Suprapubic skin (tissue), 3 donors: Measurements from ENCODE around the gene JAZF1.

Source experiments
- POLR2A ChIP-seq, 2 donors: fragments of 450-650 bp; IDR thresholded peaks; one replicate each; pipeline ENCODE4 v1.6.1; 2017; ENCODE audit warnings: antibody characterized with exemption in 2 of 2, mild to moderate bottlenecking in 2 of 2, moderate library complexity in 2 of 2
- TF ChIP-seq, protein P1 (sequence below), 2 donors: fragments of 200-600 bp in 1 of 2; fragments of 450-650 bp in 1 of 2; sonication (generic) in 1 of 2; IDR thresholded peaks; one replicate each; pipeline ENCODE4 v1.5.1; 2016 to 2019; ENCODE audit warnings: antibody characterized with exemption in 2 of 2, mild to moderate bottlenecking in 1 of 2, moderate library complexity in 1 of 2

DNA sequence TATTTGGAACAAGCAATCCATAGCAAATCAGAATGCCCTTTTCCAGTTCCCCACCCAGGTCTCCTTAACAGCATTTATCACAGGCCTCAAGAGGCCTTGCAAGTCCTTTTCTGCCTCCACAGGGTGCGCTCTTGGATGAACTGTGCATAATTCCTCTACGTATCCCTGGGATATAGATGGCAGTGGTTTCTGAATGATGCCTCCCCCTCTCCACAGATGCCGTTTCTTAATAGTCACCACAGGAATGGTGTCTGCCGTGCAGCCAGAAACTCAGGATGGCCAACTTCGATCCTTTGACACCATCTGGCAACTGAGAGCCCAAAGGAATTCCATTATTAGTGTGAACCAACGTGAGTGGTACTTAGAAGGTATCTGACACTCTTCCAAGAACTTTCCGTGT lies 43.1 kb downstream of the JAZF1 start:
- TF ChIP-seq, protein P1, sequence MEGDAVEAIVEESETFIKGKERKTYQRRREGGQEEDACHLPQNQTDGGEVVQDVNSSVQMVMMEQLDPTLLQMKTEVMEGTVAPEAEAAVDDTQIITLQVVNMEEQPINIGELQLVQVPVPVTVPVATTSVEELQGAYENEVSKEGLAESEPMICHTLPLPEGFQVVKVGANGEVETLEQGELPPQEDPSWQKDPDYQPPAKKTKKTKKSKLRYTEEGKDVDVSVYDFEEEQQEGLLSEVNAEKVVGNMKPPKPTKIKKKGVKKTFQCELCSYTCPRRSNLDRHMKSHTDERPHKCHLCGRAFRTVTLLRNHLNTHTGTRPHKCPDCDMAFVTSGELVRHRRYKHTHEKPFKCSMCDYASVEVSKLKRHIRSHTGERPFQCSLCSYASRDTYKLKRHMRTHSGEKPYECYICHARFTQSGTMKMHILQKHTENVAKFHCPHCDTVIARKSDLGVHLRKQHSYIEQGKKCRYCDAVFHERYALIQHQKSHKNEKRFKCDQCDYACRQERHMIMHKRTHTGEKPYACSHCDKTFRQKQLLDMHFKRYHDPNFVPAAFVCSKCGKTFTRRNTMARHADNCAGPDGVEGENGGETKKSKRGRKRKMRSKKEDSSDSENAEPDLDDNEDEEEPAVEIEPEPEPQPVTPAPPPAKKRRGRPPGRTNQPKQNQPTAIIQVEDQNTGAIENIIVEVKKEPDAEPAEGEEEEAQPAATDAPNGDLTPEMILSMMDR (IDR thresholded peaks at IDR 0.05): no peak
- no peak for TF ChIP-seq POLR2A (IDR thresholded peaks at IDR 0.05)
